Neutrophil (primary cell): ENCODE measurements around the gene GLT1D1.

Experiments
- H3K27ac ChIP-seq: fragments of 200-600 bp; sonication (generic); 2 replicates; pipeline ENCODE4 v1.5.1; 2016; ENCODE audit warnings: mild to moderate bottlenecking, moderate library complexity
- H3K27me3 ChIP-seq: fragments of 200-600 bp; sonication (generic); 2 replicates; pipeline ENCODE4 v1.6.0; 2016; ENCODE audit warnings: mild to moderate bottlenecking
- H3K36me3 ChIP-seq: fragments of 200-600 bp; sonication (generic); 2 replicates; pipeline ENCODE4 v1.5.1; 2017
- H3K4me1 ChIP-seq, 2 experiments: fragments of 200-600 bp in 1 of 2; sonication (generic) in 1 of 2; 1 replicate in 1 of 2; 2 replicates in 1 of 2; pipeline versions ENCODE4 v1.5.1 to v1.6.1; 2013 to 2016; ENCODE audit warnings: low read depth in 1 of 2, low read length in 1 of 2, mild to moderate bottlenecking in 1 of 2, moderate library complexity in 1 of 2; ENCODE audit not compliant: control insufficient read depth in 1 of 2, insufficient read depth in 1 of 2
- H3K4me3 ChIP-seq, 2 experiments: fragments of 200-600 bp in 1 of 2; sonication (generic) in 1 of 2; 1 replicate in 1 of 2; 2 replicates in 1 of 2; pipeline ENCODE4 v1.5.1; 2013 to 2016; ENCODE audit warnings: low read depth in 1 of 2, low read length in 1 of 2, mild to moderate bottlenecking in 1 of 2, moderate library complexity in 1 of 2
- H3K9me3 ChIP-seq: fragments of 200-600 bp; sonication (generic); 2 replicates; pipeline ENCODE4 v1.5.1; 2016
- CTCF ChIP-seq: fragments of 200-600 bp; sonication (generic); IDR thresholded peaks from 2 replicates; pipeline ENCODE4 v1.5.1; 2016; ENCODE audit warnings: antibody characterized with exemption

The GLT1D1 gene

GRCh38 chr12:128872303-128872702 is 19.0 kb downstream of the GLT1D1 start:
- peaks cover 54% of the 10 kb centered on the region for H3K36me3 ChIP-seq
- no peaks in the 10 kb centered on the region for H3K27me3 ChIP-seq
- TF ChIP-seq CTCF: no peak
- H3K4me3 ChIP-seq: no peak overlapping the region
- peaks cover 8 to 11% of the 10 kb centered on the region in 2 experiments for H3K4me1 ChIP-seq
- peak overlapping the region; percentile 30 for H3K27ac ChIP-seq
- no peaks in the 10 kb centered on the region for H3K9me3 ChIP-seq

- no peak for TF ChIP-seq CTCF
- no peaks in the 10 kb centered on the region for H3K9me3 ChIP-seq
- H3K27ac ChIP-seq: peak overlapping the region; percentile 15
- H3K4me1 ChIP-seq: peaks cover 1 to 6% of the 10 kb centered on the region in 2 experiments
- peaks cover 54% of the 10 kb centered on the region for H3K36me3 ChIP-seq
- H3K27me3 ChIP-seq: no peaks in the 10 kb centered on the region
- H3K4me3 ChIP-seq: no peak overlapping the region
These were observed 23.3 kb downstream of the GLT1D1 start for GRCh38 chr12:128876559-128876958.

- no peaks in the 10 kb centered on the region for H3K27me3 ChIP-seq
- H3K4me3 ChIP-seq: no peak overlapping the region
- H3K36me3 ChIP-seq: peaks cover 72% of the 10 kb centered on the region
- no peak for TF ChIP-seq CTCF
- peak overlapping the region; percentile 44 for H3K27ac ChIP-seq
- H3K9me3 ChIP-seq: no peaks in the 10 kb centered on the region
- no peaks in the 10 kb centered on the region for H3K4me1 ChIP-seq
These were observed 26.9 kb downstream of the GLT1D1 start for GRCh38 chr12:128879898-128880764.

- Histone ChIP-seq H3K4me3 (no peak overlapping the region), H3K27ac (peak overlapping the region; percentile 20), H3K4me1 (no peaks in the 10 kb centered on the region), H3K9me3 (no peaks in the 10 kb centered on the region), H3K36me3 (peaks cover 85% of the 10 kb centered on the region), H3K27me3 (no peaks in the 10 kb centered on the region)
- no peak for TF ChIP-seq CTCF
These were observed 38.6 kb downstream of the GLT1D1 start for GRCh38 chr12:128891856-128892255.

GRCh38 chr12:128903236-128903635 is 50.0 kb downstream of the GLT1D1 start:
- no peaks in the 10 kb centered on the region for H3K27me3 ChIP-seq
- no peak overlapping the region for H3K27ac ChIP-seq
- H3K4me1 ChIP-seq: no peaks in the 10 kb centered on the region
- H3K9me3 ChIP-seq: no peaks in the 10 kb centered on the region
- peaks cover 68% of the 10 kb centered on the region for H3K36me3 ChIP-seq
- TF ChIP-seq CTCF: no peak
- H3K4me3 ChIP-seq: no peak overlapping the region
